GM21367 (cell line): ENCODE results near the gene SLC7A6.
A peak's percentile ranks its signal among the peaks of the same experiment; 100 is the strongest.

Experiments used
- ATAC-seq: cut with Tn5 transposase; IDR thresholded peaks from one replicate; pipeline ENCODE4 v1.9.1; 2021; ENCODE audit not compliant: unreplicated experiment

The SLC7A6 gene

GRCh38 chr16:68298907-68299561 lies 34.7 kb downstream of the SLC7A6 start:
- ATAC-seq: no peak

- ATAC-seq: no peak
These were observed 35.5 kb downstream of the SLC7A6 start for GRCh38 chr16:68299571-68300453.

- no peak for ATAC-seq
These were observed 36.6 kb downstream of the SLC7A6 start for GRCh38 chr16:68300734-68301459.

GRCh38 chr16:68306633-68307032 lies 42.3 kb downstream of the SLC7A6 start:
- no peak for ATAC-seq

GRCh38 chr16:68309799-68310198 lies 45.5 kb downstream of the SLC7A6 start:
- no peak for ATAC-seq

GRCh38 chr16:68310437-68310773 lies 46.1 kb downstream of the SLC7A6 start:
- ATAC-seq: no peak

GRCh38 chr16:68310774-68311511 lies 46.6 kb downstream of the SLC7A6 start, which contains the start of the genes PRMT7 and SLC7A6OS:
Gene PRMT7, plus strand, starts transcription at chr16:68311019. Its CDS starts 4,961 bp downstream, at chr16:68315980.
Gene SLC7A6OS, minus strand, starts transcription at chr16:68310946. Its CDS starts 20 bp downstream, at chr16:68310926.
- peak; percentile 90 for ATAC-seq

GRCh38 chr16:68313116-68313515 lies 48.8 kb downstream of the SLC7A6 start:
- ATAC-seq: no peak

- ATAC-seq: no peak
These were observed 55.0 kb downstream of the SLC7A6 start for GRCh38 chr16:68319185-68319908.

GRCh38 chr16:68324336-68324735 lies 60.0 kb downstream of the SLC7A6 start:
- no peak for ATAC-seq

GRCh38 chr16:68324780-68325357 lies 60.5 kb downstream of the SLC7A6 start:
- ATAC-seq: no peak

- ATAC-seq: no peak
These were observed 64.0 kb downstream of the SLC7A6 start for GRCh38 chr16:68328151-68328859.

- ATAC-seq: no peak
These were observed 64.6 kb downstream of the SLC7A6 start for GRCh38 chr16:68328860-68329390.

- ATAC-seq: no peak
These were observed 67.6 kb downstream of the SLC7A6 start for GRCh38 chr16:68331879-68332410.

- no peak for ATAC-seq
These were observed 68.2 kb downstream of the SLC7A6 start for GRCh38 chr16:68332411-68333121.

- no peak for ATAC-seq
These were observed 70.8 kb downstream of the SLC7A6 start for GRCh38 chr16:68335175-68335574.

GRCh38 chr16:68338326-68339119 lies 74.2 kb downstream of the SLC7A6 start:
- ATAC-seq: no peak
